HepG2 (cell line): ENCODE measurements around the gene KRTAP5-4. TPM values are rescaled to one million over a fixed set of nuclear protein-coding genes. Genes with fewer than 3 reads are reported as not detected.

Experiments
- ATAD3A ChIP-seq: sonication (generic); formaldehyde crosslinking; IDR thresholded peaks from 2 replicates; pipeline ENCODE4 v1.4.0; 2020; ENCODE audit warnings: missing genetic modification reagents
- FOSL2 ChIP-seq: sonication (generic); formaldehyde crosslinking; IDR thresholded peaks from 2 replicates; pipeline ENCODE4 v1.4.0; 2020; ENCODE audit warnings: missing genetic modification reagents
- HBP1 ChIP-seq: IDR thresholded peaks from 2 replicates; pipeline ENCODE4 v1.6.1; 2016; ENCODE audit warnings: low read depth, control low read depth
- HOXA9 ChIP-seq: sonication (generic); formaldehyde crosslinking; IDR thresholded peaks from 2 replicates; pipeline ENCODE4 v1.8.1; 2022; ENCODE audit warnings: missing genetic modification reagents, mild to moderate bottlenecking, moderate library complexity, borderline replicate concordance
- JDP2 ChIP-seq: sonication (generic); formaldehyde crosslinking; IDR thresholded peaks from 2 replicates; pipeline ENCODE4 v1.8.1; 2022; ENCODE audit warnings: missing genetic modification reagents, borderline replicate concordance
- KAT2B ChIP-seq: fragments of 150-350 bp; IDR thresholded peaks from 2 replicates; pipeline ENCODE4 v1.6.1; 2014; ENCODE audit warnings: low read depth, low read length, borderline replicate concordance
- SOX13 ChIP-seq, 3 experiments: fragments of 450-650 bp in 1 of 3; sonication (generic) in 1 of 3; formaldehyde crosslinking in 1 of 3; IDR thresholded peaks in 2 of 3; conservative IDR thresholded peaks in 1 of 3; 2 replicates each; pipeline versions ENCODE4 v1.5.0 to v1.6.1; 2016 to 2020; ENCODE audit warnings: antibody characterized with exemption in 1 of 3, mild to moderate bottlenecking in 1 of 3, missing compliant biosample characterization in 1 of 3, missing genetic modification reagents in 1 of 3, moderate library complexity in 1 of 3
- XRCC5 ChIP-seq: fragments of 200-400 bp; formaldehyde crosslinking; optimal IDR thresholded peaks from 2 replicates; pipeline ENCODE3; 2017; ENCODE audit warnings: mild to moderate bottlenecking, low read length
- ZNF367 ChIP-seq: sonication (generic); formaldehyde crosslinking; IDR thresholded peaks from 2 replicates; pipeline ENCODE4 v1.4.0; 2020; ENCODE audit warnings: missing genetic modification reagents, borderline replicate concordance
- ZNF432 ChIP-seq: sonication (generic); formaldehyde crosslinking; IDR thresholded peaks from 2 replicates; pipeline ENCODE4 v1.5.0; 2020; ENCODE audit warnings: missing genetic modification reagents, mild to moderate bottlenecking, borderline replicate concordance
- ZNF75D ChIP-seq: sonication (generic); formaldehyde crosslinking; IDR thresholded peaks from 2 replicates; pipeline ENCODE4 v1.8.1; 2023; ENCODE audit warnings: missing genetic modification reagents, mild to moderate bottlenecking, borderline replicate concordance
- polyA plus RNA-seq, 8 experiments: library from polyadenylated mRNA; depleted of rRNA in 3 of 8; stranded (reverse) in 7 of 8; unstranded in 1 of 8; fragments of >200 nt; fragmentation: Illumina TruSeq in 4 of 8; extraction: Trizol in 4 of 8; gene quantifications; 2 replicates each; pipeline versions ENCODE4 v1.2.1 to v1.2.3, GENCODE V29; 2011 to 2016; ENCODE audit warnings: low read depth in 4 of 8, missing spikeins in 1 of 8, mixed read lengths in 1 of 8; ENCODE audit not compliant: insufficient read depth in 1 of 8
- total RNA-seq, 5 experiments: library from RNA; depleted of rRNA; stranded (reverse); fragments of >200 nt; fragmentation: Illumina TruSeq; extraction: Trizol; gene quantifications; 2 replicates each; pipeline ENCODE4 v1.2.3, GENCODE V29; 2016; ENCODE audit warnings: low read depth in 1 of 5
- TF ChIP-seq, protein P1 (sequence below): sonication (generic); formaldehyde crosslinking; conservative IDR thresholded peaks from 2 replicates; pipeline ENCODE4 v1.8.1; 2023; ENCODE audit warnings: missing genetic modification reagents
- TF ChIP-seq, protein P2 (sequence below): sonication (generic); formaldehyde crosslinking; IDR thresholded peaks from 2 replicates; pipeline ENCODE4 v1.4.0; 2020; ENCODE audit warnings: mild to moderate bottlenecking, missing genetic modification reagents

The KRTAP5-4 gene
- total and polyA plus RNA-seq, 2 of the 13 experiments (the other 11 are each of a cell fraction or from before 2014, with no cell fraction given): not detected

GRCh38 chr11:1572197-1573076 is 49.5 kb downstream of the KRTAP5-4 start, which contains the start of gene DUSP8 (continued):
- TF ChIP-seq, protein P1, sequence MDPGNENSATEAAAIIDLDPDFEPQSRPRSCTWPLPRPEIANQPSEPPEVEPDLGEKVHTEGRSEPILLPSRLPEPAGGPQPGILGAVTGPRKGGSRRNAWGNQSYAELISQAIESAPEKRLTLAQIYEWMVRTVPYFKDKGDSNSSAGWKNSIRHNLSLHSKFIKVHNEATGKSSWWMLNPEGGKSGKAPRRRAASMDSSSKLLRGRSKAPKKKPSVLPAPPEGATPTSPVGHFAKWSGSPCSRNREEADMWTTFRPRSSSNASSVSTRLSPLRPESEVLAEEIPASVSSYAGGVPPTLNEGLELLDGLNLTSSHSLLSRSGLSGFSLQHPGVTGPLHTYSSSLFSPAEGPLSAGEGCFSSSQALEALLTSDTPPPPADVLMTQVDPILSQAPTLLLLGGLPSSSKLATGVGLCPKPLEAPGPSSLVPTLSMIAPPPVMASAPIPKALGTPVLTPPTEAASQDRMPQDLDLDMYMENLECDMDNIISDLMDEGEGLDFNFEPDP (CRISPR knock-in tag): no peak
- TF ChIP-seq XRCC5 (no peak), ZNF367 (CRISPR knock-in tag) (no peak), ZNF75D (no peak), SOX13 (IDR thresholded peaks at IDR 0.05) (no peak), SOX13 (CRISPR knock-in tag; conservative IDR thresholded peaks at IDR 0.05 in 1 of 2, IDR thresholded peaks at IDR 0.05 in 1 of 2) (no peak), FOSL2 (CRISPR knock-in tag) (no peak), ZNF432 (no peak), JDP2 (no peak), KAT2B (no peak), ATAD3A (CRISPR knock-in tag) (no peak), HOXA9 (CRISPR knock-in tag) (no peak), HBP1 (CRISPR knock-in tag) (no peak)
- TF ChIP-seq, protein P2, sequence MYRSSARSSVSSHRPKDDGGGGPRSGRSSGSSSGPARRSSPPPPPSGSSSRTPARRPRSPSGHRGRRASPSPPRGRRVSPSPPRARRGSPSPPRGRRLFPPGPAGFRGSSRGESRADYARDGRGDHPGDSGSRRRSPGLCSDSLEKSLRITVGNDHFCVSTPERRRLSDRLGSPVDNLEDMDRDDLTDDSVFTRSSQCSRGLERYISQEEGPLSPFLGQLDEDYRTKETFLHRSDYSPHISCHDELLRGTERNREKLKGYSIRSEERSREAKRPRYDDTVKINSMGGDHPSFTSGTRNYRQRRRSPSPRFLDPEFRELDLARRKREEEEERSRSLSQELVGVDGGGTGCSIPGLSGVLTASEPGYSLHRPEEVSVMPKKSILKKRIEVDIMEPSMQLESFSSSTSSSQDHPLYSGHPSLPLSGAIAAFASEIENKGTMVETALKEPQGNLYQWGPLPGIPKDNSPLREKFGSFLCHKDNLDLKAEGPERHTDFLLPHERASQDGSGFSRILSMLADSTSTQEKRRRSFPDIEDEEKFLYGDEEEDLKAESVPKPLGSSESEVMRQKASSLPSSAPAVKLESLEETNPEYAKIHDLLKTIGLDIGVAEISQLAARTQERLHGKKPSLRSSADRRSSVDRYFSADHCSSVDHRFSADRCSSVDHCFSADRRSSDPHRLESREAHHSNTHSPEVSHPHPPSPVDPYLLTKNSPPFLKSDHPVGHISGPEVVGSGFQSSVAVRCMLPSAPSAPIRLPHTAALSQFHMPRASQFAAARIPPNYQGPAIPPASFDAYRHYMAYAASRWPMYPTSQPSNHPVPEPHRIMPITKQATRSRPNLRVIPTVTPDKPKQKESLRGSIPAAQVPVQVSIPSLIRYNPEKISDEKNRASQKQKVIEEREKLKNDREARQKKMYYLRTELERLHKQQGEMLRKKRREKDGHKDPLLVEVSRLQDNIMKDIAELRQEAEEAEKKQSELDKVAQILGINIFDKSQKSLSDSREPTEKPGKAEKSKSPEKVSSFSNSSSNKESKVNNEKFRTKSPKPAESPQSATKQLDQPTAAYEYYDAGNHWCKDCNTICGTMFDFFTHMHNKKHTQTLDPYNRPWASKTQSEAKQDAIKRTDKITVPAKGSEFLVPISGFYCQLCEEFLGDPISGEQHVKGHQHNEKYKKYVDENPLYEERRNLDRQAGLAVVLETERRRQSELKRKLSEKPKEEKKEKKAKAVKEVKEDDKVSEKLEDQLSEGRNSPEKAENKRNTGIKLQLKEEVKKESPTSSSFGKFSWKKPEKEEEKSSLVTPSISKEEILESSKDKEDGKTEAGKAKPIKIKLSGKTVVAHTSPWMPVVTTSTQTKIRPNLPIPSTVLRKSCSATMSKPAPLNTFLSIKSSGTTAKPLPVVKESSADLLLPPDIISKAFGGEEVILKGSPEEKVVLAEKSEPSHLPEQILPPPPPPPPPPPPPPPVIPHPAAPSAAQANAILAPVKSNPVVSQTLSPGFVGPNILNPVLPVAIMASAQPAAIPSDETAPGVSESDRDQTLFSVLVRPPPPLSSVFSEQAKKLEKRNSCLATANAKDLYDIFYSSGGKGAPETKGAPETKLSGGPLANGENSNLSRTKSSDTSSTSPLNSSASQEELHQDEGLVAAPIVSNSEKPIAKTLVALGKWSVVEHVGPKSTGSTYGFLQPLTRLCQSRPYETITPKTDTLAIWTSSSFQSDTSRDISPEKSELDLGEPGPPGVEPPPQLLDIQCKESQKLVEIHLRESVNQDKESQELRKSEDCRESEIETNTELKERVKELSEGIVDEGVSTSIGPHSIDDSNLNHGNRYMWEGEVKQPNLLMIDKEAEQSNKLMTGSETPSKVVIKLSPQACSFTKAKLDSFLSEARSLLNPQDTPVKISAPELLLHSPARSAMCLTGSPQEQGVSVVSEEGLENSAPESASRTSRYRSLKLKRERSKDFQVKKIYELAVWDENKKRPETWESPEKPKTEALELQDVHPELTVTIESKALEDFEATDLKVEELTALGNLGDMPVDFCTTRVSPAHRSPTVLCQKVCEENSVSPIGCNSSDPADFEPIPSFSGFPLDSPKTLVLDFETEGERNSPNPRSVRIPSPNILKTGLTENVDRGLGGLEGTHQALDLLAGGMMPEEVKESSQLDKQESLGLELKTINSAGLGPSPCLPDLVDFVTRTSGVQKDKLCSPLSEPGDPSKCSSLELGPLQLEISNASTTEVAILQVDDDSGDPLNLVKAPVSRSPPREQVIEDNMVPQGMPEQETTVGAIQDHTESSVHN (CRISPR knock-in tag): no peak
